NOMO-1 treated with DMSO at 0.1 percent for 48 hours (cell line): ENCODE data around the gene SLC25A5.
"Not testable (repeated sequence)": the region's sequence is repeated elsewhere in the genome, so short reads cannot be mapped to it uniquely, and the experiment has no call there.

ENCODE experiments used
- DNase-seq: peaks from one replicate; lab custom pipeline; 2025; ENCODE audit not compliant: unreplicated experiment; lab: John Stamatoyannopoulos, UW

SLC25A5 gene

GRCh38 chrX:119467842-119468550 is at the start of gene SLC25A5:
Gene SLC25A5 (plus strand): TSS chrX:119468444. CDS start chrX:119468516, 72 bp downstream.
- DNase-seq, result peak; percentile 74

DNA sequence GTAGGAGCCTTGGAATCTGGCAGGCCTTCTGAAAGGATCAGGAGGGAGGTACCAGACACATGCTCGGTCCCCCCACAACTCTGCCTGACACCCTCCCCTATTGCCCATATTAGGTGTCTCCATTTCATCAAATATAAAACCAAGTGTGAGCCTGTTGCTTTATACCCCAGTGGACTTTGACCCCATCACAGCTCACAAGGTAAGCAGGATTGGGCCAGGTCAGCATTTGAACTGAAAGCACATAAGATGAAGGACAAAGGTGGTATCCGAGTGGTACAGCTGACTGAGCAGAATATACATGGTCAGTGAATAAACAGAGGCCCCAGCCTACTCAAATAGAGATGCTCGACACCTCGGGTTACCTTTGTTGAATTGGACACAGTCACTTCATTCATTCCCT is 49.1 kb upstream of the SLC25A5 start:
- no peak for DNase-seq

DNA sequence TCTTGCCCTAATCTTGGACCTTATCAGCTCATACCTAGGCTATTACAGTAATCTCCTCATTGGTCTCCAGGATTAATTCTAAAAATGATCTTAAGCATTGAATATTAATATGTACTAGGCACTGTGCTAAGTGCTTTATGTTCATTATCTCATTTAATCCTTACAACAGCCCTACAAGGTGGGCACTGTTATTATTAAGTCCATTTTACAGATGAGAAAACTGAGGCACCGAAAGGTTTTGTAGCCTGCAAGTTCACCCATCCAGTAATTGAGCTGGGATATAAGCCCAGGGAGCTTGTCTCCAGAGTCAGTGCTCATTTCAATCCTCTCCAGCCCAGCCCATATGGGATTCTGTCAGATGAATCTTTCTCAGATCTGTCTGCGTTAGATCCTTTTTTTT is 48.3 kb upstream of the SLC25A5 start:
- DNase-seq, result no peak

DNA sequence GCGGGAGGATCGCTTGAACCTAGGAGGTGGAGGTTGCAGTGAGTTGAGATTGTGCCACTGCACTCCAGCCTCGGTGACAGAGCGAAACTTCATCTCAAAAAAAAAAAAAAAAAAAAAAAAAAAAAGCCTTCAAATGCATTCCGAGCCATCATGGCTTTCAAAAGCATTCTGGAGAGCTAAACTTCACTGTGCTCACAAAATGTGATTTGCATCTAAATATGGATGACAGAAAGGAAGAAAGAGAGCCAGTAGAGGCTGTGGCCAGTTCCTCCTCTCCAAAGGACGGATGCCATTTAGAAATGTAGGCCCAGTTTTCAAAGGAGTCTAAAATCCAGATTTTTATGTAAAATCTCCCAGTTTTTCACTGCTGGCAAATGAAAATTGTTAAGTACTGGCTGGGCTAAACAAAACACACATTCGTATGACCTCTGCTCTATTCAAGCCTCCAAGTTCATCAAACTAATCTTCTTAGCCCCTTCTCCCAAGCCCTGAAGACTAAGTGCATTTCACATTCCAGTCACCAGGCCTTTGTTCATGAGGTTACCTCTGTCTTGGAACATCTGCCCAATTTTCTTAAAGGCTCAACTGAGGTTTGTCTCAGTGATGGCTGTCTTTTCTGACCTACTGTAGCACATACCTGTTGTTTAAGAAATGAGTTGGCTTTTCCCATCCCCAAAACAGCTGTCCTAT is 47.1 kb upstream of the SLC25A5 start:
- DNase-seq, result no peak

- DNase-seq, result no peak
Observed at GRCh38 chrX:119423631-119424030, 44.6 kb upstream of the SLC25A5 start.

DNA sequence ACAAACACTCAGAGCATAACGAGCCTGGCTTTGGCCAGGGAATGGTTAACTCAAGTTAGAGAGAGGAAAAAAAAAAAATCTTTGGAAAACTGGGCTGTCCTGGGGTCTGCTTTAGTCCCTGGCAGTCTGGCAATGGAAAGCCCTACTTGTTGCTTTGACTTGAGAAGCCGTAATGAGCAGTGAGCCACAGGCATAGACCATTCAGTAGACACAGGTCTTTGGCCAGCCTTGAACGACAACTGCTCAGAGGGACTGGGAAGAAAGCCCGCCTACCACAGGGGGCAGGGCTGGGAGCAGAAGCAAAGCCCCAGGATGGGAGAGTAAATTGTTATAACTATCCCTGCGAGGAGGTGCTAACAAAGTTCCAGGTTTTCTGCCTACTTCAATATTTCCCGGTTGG is 43.2 kb upstream of the SLC25A5 start:
- no peak for DNase-seq

GRCh38 chrX:119427024-119427794 is 41.0 kb upstream of the SLC25A5 start:
- peak; percentile 14 for DNase-seq

GRCh38 chrX:119427795-119428185 is 40.5 kb upstream of the SLC25A5 start:
- no peak for DNase-seq

DNA sequence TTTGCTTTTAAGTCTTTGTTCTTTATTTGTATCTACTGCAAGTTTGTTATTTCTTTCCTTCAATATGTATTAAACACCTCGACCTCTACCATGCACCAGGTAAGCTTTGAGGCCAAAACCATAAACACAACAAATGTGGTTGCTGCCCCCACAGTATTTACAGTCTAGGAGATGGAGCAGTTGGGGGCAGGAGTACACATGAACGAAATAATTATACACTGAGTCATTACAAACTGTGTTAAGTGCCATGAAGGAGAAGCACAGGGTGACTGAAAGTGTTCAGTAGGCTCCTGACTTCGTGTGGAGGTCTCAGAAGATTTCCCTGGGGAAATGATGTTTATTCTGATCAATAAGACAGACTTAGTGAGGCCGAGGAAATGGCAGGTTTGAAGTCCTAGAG is 38.8 kb upstream of the SLC25A5 start:
- no peak for DNase-seq

GRCh38 chrX:119441295-119441694 is 26.9 kb upstream of the SLC25A5 start:
- DNase-seq, result not testable (repeated sequence)

DNA sequence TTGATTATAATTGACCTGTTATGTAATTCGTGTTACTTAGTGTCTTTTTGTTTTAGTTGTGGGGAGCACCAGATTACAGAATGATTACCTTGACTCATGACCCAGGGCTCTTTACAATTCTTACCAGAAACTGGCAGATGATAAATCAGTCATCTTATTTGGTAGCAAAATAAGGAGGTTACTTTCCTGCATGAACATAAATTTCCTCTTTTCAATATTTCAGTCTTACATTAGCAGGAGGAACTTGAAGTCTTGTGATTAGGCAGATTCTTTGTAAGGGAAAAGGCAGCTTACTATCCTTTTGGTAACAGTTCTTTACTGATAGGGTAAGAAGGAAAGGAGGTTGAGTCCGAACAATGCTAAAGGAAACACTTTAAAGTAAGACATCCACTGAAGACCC is 26.0 kb upstream of the SLC25A5 start:
- no peak for DNase-seq

GRCh38 chrX:119453202-119453601 is 15.0 kb upstream of the SLC25A5 start:
- DNase-seq, result no peak

DNA sequence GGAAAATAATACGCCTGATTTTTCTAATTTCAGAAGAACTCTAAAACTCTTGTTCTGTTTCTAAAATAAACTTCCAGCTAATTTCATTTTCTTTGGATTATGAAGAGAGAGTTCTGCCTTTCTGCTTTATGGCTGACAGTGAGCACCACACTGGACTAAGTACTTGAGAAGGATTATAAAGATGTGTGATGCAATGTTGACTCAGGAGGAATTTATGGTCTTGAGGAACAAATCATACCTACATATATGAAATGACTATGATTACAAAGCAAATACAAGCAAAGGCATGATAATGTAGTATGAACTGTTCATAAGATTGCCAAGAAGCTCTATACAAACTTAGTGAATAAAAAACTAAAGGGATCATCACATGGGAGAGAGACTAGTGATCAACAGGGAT is 13.0 kb upstream of the SLC25A5 start:
- no peak for DNase-seq

- no peak for DNase-seq
Observed at GRCh38 chrX:119459181-119459580, 9.1 kb upstream of the SLC25A5 start.

- DNase-seq, result no peak
Observed at GRCh38 chrX:119465555-119465954, 2.7 kb upstream of the SLC25A5 start.

- DNase-seq, result no peak
Observed at GRCh38 chrX:119466970-119467369, 1.3 kb upstream of the SLC25A5 start.

DNA sequence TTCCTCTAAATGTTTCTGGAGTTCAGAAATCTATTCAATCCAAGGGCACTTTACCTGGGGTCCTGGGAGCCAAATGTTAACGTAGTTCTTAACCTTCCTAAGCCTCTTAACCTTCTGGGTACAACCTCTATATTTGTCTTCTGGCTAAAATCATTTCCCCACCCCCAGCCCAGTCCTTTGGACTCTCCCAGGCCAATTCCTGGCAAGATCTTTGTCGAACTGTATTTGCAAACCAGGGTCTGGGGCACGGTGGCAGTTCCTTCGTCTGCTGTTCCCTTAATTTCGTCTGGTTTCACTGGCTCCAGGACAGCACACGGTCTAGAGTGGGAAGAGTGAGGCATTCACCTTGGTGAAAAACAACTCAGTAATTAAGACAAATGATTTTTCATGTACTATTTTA is 811 bp upstream of the SLC25A5 start:
- no peak for DNase-seq

DNA sequence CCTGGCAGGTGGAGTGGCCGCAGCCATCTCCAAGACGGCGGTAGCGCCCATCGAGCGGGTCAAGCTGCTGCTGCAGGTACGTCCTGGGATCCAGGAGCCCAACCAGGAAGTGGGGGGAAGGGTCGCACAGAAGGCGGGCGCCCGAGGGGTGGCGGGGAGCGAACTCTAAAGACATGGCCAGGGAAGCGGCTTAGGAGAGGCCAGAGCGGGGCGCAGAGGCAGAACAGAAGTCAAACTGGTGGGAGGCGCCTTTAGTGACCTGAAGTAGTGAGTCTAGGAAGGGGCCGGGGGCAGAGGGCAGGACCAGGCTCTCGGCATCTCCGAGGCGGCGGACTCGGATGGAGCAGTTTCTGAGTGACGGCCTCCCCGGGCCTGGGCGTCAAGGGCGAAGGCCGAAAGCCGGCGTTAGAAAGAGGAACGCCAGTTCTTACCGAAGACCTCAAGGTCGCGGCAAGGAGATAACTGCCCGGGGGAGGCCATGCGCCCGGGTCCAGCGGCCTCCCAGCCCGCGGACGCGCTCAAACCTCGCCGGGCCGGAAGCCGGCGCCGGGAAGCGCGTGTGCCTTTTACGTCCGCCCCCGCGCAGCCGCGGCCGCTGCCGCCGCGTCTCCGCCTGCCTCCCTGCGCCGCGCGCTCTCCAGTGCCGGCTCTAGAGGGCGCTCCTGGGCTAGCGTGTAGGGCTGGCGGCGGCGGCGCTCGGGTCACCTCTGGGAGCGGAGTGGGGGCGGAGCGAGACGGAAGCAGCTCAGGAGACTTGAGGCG is 488 bp downstream of the SLC25A5 start:
- peak; percentile 75 for DNase-seq

GRCh38 chrX:119469313-119469635 is 1.0 kb downstream of the SLC25A5 start:
- DNase-seq, result no peak

GRCh38 chrX:119474615-119475388 is 6.6 kb downstream of the SLC25A5 start:
- no peak for DNase-seq
